MG63 (cell line): ENCODE measurements around the gene ADGRG6. TPM values are rescaled to one million over a fixed set of nuclear protein-coding genes. Genes with fewer than 3 reads are reported as not detected.
"Not testable (repeated sequence)": the region's sequence is repeated elsewhere in the genome, so short reads cannot be mapped to it uniquely, and the experiment has no call there.

ENCODE experiments used
- DNase-seq: peaks from one replicate; pipeline ENCODE4 v3.0.0-alpha.2; 2020
- H3K27me3 ChIP-seq: fragments of 250-450 bp; sonication (Bioruptor Pico); 2 replicates; pipeline ENCODE4 v1.5.1; 2020; ENCODE audit warnings: mild to moderate bottlenecking, moderate library complexity
- H3K36me3 ChIP-seq: fragments of 250-450 bp; sonication (Bioruptor Pico); 2 replicates; pipeline ENCODE4 v1.5.1; 2020; ENCODE audit warnings: mild to moderate bottlenecking, moderate library complexity
- H3K4me3 ChIP-seq: fragments of 250-450 bp; sonication (Bioruptor Pico); 2 replicates; pipeline ENCODE4 v1.5.1; 2020; ENCODE audit warnings: mild to moderate bottlenecking, moderate library complexity
- H3K9me3 ChIP-seq: fragments of 250-450 bp; sonication (Bioruptor Pico); 2 replicates; pipeline ENCODE4 v1.5.1; 2020; ENCODE audit warnings: mild to moderate bottlenecking, moderate library complexity
- total RNA-seq: library from RNA; depleted of rRNA; stranded (reverse); fragments of >200 nt; shearing (Covaris generic); gene quantifications from 2 replicates; pipeline ENCODE4 v1.2.3, GENCODE V29; 2014; ENCODE audit warnings: low replicate concordance

Gene ADGRG6
- total RNA-seq, 1 experiment from 2014 or later: 0.99 TPM

GRCh38 chr6:142448091-142448729 is 146.4 kb downstream of the ADGRG6 start:
- Histone ChIP-seq H3K9me3 (peaks cover 2% of the 10 kb centered on the region; the same call in 1 of the 2 replicates), H3K4me3 (no peak overlapping the region), H3K27me3 (no peaks in the 10 kb centered on the region; the same call in 1 of the 2 replicates), H3K36me3 (no peaks in the 10 kb centered on the region)
- no peak for DNase-seq

DNA sequence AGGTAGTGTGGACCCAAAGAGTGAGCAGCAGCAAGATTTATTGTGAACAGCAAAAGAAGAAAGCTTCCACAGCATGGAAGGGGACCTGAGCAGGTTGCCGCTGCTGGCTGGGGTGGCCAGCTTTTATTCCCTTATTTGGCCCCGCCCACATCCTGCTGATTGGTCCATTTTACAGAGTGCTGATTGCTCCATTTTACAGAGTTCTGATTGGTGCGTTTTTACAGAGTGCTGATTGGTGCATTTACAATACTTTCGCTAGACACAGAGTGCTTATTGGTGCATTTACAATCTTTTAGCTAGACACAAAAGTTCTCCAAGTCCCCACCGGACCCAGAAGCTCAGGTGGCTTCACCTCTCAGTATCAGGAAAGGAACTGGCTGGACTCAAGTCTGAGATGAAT is 149.0 kb downstream of the ADGRG6 start:
- H3K4me3 ChIP-seq, H3K27me3 ChIP-seq, H3K9me3 ChIP-seq, H3K36me3 ChIP-seq, DNase-seq: not testable (repeated sequence)

- Histone ChIP-seq H3K9me3 (peaks cover 2% of the 10 kb centered on the region; the same call in 1 of the 2 replicates), H3K27me3 (no peaks in the 10 kb centered on the region), H3K36me3 (no peaks in the 10 kb centered on the region), H3K4me3 (no peak overlapping the region)
- no peak for DNase-seq
These were observed 151.2 kb downstream of the ADGRG6 start for GRCh38 chr6:142452993-142453392.

DNA sequence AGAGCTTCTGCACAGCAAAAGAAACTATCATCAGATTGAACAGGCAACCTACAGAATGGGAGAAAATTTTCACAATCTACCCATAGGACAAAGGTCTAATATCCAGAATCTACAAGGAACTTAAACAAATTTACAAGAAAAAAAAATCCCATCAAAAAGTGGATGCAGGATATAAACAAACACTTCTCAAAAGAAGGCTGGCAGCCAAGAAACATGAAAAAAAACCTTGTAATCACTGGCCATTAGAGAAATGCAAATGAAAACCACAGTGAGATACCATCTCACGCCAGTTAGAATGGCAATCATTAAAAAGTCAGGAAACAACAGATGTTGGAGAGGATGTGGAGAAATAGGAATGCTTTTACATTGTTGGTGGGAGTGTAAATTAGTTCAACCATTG is 152.4 kb downstream of the ADGRG6 start:
- H3K4me3 ChIP-seq, H3K9me3 ChIP-seq, H3K36me3 ChIP-seq, DNase-seq, H3K27me3 ChIP-seq: not testable (repeated sequence)

DNA sequence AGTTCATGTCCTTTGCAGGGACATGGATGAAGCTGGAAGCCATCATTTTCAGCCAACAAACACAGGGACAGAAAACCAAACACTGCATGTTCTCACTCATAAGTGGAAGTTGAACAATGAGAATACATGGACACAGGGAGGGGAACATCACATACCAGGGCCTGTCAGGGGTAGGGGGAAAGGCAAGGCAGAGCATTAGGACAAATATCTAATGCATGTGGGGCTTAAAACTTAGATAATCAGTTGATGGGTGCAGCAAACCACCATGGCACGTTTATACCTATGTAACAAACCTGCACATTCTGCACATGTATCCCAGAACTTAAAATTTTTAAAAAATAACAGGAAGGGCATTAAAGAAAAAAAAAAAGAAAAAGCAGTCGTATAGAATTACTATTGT is 153.0 kb downstream of the ADGRG6 start:
- DNase-seq, H3K4me3 ChIP-seq, H3K27me3 ChIP-seq, H3K9me3 ChIP-seq, H3K36me3 ChIP-seq: not testable (repeated sequence)

- Histone ChIP-seq H3K36me3 (no peaks in the 10 kb centered on the region), H3K4me3 (no peak overlapping the region), H3K9me3 (no peaks in the 10 kb centered on the region; the same call in 1 of the 2 replicates), H3K27me3 (no peaks in the 10 kb centered on the region)
- DNase-seq: no peak
These were observed 154.3 kb downstream of the ADGRG6 start for GRCh38 chr6:142455957-142456589.

DNA sequence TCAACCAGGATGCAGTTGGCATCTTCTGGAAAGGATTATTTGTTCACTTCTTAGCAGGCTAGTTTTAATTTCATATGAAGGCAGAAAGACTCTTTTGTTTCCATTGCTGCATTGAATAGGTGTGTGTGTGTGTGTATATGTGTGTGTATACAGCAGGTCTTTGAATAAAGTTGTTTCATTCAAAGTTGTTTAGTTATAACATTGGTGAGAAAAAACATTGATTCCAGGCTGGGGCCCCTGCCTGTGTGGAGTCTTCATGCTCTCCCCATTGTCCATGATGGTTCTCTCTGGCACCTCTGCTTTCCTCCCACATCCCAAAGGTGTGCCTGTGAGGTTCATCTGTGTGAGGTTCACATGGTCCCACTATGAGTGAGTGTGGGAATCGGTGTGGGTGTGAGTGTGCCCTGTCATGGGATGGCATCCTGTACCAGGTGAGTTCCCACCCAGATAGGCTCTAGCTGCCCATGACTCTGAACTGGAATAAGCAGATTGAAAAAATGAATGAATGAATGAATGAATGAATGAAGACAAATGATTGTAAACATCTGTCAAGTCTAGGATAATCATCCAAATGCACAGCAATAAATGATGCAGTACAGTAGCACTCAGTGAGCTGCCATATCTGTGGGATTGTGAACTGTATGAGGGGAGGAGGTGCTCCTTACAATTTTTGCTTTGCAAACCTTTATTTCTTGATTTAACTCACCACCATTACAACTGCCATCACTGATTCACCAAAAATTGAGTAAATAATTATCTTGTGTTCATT is 156.0 kb downstream of the ADGRG6 start:
- Histone ChIP-seq H3K9me3 (no peaks in the 10 kb centered on the region), H3K27me3 (no peaks in the 10 kb centered on the region), H3K36me3 (no peaks in the 10 kb centered on the region), H3K4me3 (no peak overlapping the region)
- no peak for DNase-seq

DNA sequence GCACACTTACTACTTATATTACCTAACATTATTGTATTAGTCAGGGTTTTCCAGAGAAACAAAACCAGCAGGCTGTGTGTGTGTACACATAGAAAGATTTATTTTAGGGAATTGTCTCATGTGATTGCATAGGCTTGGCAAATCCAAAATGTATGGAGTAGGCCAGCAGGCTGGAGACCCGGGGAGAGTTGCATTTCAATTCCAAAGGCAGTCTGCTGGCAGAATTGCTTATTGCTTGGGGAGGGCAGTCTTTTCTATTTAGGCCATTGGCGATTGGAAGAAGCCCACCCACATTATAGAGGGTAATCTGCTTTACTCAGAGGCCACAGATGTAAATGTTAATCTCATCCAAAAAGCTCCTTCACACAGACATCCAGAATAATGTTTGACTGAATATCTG is 157.0 kb downstream of the ADGRG6 start:
- H3K9me3 ChIP-seq: no peaks in the 10 kb centered on the region
- H3K27me3 ChIP-seq: no peaks in the 10 kb centered on the region
- no peak overlapping the region for H3K4me3 ChIP-seq
- no peaks in the 10 kb centered on the region for H3K36me3 ChIP-seq
- DNase-seq: no peak

DNA sequence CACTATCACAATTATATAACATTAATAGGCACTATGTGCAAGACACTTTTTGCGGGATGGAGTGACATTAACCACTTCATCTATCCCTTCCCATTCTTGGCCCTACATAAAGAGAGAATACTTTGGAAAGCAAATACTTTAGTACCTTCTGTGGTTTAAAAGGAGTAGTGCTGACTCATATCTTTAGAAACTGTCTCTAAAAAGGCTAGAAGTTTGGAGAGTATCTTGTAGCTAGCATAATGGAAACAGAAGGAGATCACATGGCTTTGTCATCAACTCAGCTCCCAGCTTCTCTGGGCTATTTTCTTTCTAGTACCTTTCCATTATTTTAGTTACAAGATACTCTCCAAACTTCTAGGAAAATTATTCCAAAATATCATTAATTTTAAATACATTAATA is 157.5 kb downstream of the ADGRG6 start:
- DNase-seq: no peak
- Histone ChIP-seq H3K36me3 (no peaks in the 10 kb centered on the region), H3K27me3 (no peaks in the 10 kb centered on the region), H3K4me3 (no peak overlapping the region), H3K9me3 (no peaks in the 10 kb centered on the region)

DNA sequence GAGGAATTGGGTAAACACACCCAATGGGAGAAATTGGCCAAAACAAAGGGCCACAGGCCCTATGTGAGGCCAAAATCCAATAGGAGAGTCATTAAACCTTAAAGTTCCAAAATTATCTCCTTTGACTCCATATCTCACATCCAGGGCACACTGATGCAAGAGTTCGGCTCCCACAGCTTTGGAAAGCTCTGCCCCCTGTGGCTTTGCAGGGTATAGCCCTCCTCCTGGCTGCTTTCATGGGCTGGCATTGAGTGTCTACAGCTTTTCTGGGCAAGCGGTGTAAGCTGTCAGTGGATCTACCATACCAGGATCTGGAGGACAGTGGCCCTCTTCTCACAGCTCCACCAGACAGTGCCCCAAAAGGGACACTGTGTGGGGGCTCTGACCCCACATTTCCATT is 160.5 kb downstream of the ADGRG6 start:
- no peaks in the 10 kb centered on the region for H3K9me3 ChIP-seq
- no peaks in the 10 kb centered on the region for H3K36me3 ChIP-seq
- H3K4me3 ChIP-seq: no peak overlapping the region
- H3K27me3 ChIP-seq: no peaks in the 10 kb centered on the region
- DNase-seq: no peak

DNA sequence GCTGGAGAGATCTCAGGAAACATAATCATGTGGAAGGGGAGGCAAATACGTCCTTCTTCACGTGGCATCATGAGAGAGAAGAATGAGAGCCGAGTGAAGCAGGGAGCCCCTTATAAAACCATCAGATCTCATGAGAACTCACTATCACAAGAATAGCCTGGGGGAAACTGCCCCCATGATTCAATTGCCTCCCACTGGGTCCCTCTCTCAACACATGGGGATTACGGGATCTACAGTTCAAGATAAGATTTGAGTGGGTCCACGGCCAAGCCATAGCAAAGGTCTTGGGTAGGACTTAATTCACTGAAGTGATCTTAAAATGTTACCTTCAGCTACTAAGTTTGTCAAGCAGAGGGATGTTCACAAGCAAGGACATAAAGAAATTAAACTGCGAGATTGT is 162.2 kb downstream of the ADGRG6 start:
- no peaks in the 10 kb centered on the region for H3K9me3 ChIP-seq
- H3K4me3 ChIP-seq: no peak overlapping the region
- DNase-seq: no peak
- no peaks in the 10 kb centered on the region for H3K36me3 ChIP-seq
- H3K27me3 ChIP-seq: no peaks in the 10 kb centered on the region

GRCh38 chr6:142469220-142469619 is 167.4 kb downstream of the ADGRG6 start:
- Histone ChIP-seq H3K27me3 (no peaks in the 10 kb centered on the region), H3K4me3 (no peak overlapping the region), H3K36me3 (no peaks in the 10 kb centered on the region), H3K9me3 (no peaks in the 10 kb centered on the region)
- no peak for DNase-seq

GRCh38 chr6:142470421-142470820 is 168.6 kb downstream of the ADGRG6 start:
- H3K9me3 ChIP-seq: no peaks in the 10 kb centered on the region
- no peak overlapping the region for H3K4me3 ChIP-seq
- no peaks in the 10 kb centered on the region for H3K36me3 ChIP-seq
- DNase-seq: no peak
- H3K27me3 ChIP-seq: no peaks in the 10 kb centered on the region

- Histone ChIP-seq H3K9me3 (no peaks in the 10 kb centered on the region), H3K27me3 (no peaks in the 10 kb centered on the region), H3K36me3 (no peaks in the 10 kb centered on the region), H3K4me3 (no peak overlapping the region)
- peak; percentile 59 for DNase-seq
These were observed 172.9 kb downstream of the ADGRG6 start for GRCh38 chr6:142474531-142475289.

DNA sequence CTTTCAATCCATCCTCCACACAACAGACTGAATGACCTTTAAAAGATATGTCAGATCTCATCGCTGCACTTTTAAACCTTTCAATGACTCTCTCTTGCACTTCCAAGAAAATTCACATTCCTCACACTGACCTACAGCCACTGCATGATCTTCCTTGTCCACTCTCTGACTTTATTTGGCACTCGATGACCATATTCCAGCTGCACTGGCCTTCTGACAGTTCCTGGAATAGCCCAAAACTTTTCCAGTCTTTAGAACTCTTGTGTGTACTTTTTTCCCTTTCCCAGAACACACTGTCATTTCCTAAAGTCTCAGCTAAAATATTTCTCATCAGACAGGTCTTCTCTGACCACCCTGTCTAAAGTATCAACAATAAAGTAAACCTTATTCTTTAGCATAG is 174.6 kb downstream of the ADGRG6 start:
- Histone ChIP-seq H3K36me3 (no peaks in the 10 kb centered on the region), H3K4me3 (no peak overlapping the region), H3K27me3 (no peaks in the 10 kb centered on the region), H3K9me3 (no peaks in the 10 kb centered on the region)
- no peak for DNase-seq

- peak; percentile 6 for DNase-seq
- H3K27me3 ChIP-seq: no peaks in the 10 kb centered on the region
These were observed 176.3 kb downstream of the ADGRG6 start for GRCh38 chr6:142478117-142478516.

DNA sequence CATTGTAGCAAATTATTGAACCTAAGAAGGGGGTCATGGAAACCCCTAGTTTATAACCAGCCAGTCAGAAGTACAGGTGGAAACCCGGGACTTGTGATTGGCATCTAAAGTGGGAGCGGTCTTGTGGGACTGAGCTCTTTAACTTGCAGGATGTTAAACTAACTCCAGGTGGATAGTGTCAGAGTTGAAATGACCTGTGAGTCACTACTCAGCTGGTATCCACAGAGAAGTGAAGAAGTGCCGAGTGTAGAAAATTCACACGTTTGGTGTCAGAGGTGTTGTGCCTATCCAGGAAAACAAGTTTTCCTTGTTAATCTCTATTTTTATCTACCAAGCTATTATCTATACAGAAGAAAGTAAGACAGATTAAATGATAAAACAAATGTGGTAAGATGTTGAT is 179.7 kb downstream of the ADGRG6 start:
- no peaks in the 10 kb centered on the region for H3K27me3 ChIP-seq
- no peak for DNase-seq
- H3K36me3 ChIP-seq: no peaks in the 10 kb centered on the region
- peaks cover 6% of the 10 kb centered on the region for H3K9me3 ChIP-seq
- no peak overlapping the region for H3K4me3 ChIP-seq

More at GRCh38 chr6:142478117-142478516, 176.3 kb downstream of the ADGRG6 start:
- H3K36me3 ChIP-seq: no peaks in the 10 kb centered on the region
- no peak overlapping the region for H3K4me3 ChIP-seq
- H3K9me3 ChIP-seq: no peaks in the 10 kb centered on the region
